ENCODE results near the gene RAB2B.
"Not testable (repeated sequence)": the region's sequence is repeated elsewhere in the genome, so short reads cannot be mapped to it uniquely, and the experiment has no call there.

RAB2B gene

GRCh38 chr14:21454843-21455544 lies 21.8 kb downstream of the RAB2B start:
- TF ChIP-seq CTCF (IDR thresholded peaks at IDR 0.05; ENCODE audit: low read depth, low read length), result no peak
- H3K4me3 ChIP-seq (ENCODE audit: low read depth, low read length), result peak overlapping the region; percentile 96

GRCh38 chr14:21449899-21450216 lies 26.9 kb downstream of the RAB2B start:
- no peak for TF ChIP-seq CTCF (IDR thresholded peaks at IDR 0.05; ENCODE audit: low read depth, low read length)
- no peak overlapping the region for H3K4me3 ChIP-seq (ENCODE audit: low read depth, low read length)

- not testable (repeated sequence) for H3K4me3 ChIP-seq (ENCODE audit: low read depth, low read length)
Measured at GRCh38 chr14:21442657-21443056, 34.1 kb downstream of the RAB2B start.

GRCh38 chr14:21440859-21441258 lies 35.9 kb downstream of the RAB2B start:
- H3K4me3 ChIP-seq (ENCODE audit: low read depth, low read length), result no peak overlapping the region
- TF ChIP-seq CTCF (IDR thresholded peaks at IDR 0.05; ENCODE audit: low read depth, low read length), result no peak

- no peak for TF ChIP-seq CTCF (IDR thresholded peaks at IDR 0.05; ENCODE audit: low read depth, low read length)
- H3K4me3 ChIP-seq (ENCODE audit: low read depth, low read length), result peak overlapping the region; percentile 85
Measured at GRCh38 chr14:21437063-21437901, 39.5 kb downstream of the RAB2B start.

- TF ChIP-seq CTCF (IDR thresholded peaks at IDR 0.05; ENCODE audit: low read depth, low read length), result no peak
- peak overlapping the region; percentile 85 for H3K4me3 ChIP-seq (ENCODE audit: low read depth, low read length)
Measured at GRCh38 chr14:21436567-21437062, 40.1 kb downstream of the RAB2B start.

GRCh38 chr14:21431126-21431525 lies 45.6 kb downstream of the RAB2B start:
- H3K4me3 ChIP-seq (ENCODE audit: low read depth, low read length), result no peak overlapping the region
- no peak for TF ChIP-seq CTCF (IDR thresholded peaks at IDR 0.05; ENCODE audit: low read depth, low read length)

Measured in WI38 (cell line).